ENCODE measurements around the gene TLX2.

TLX2 gene

GRCh38 chr2:74495440-74495839 is 18.8 kb upstream of the TLX2 start:
- DNase-seq (ENCODE audit: extremely low spot score, insufficient read length, low read depth), result no peak
- no peak for FAIRE-seq

GRCh38 chr2:74496997-74497776 is 17.1 kb upstream of the TLX2 start:
- DNase-seq (ENCODE audit: extremely low spot score, insufficient read length, low read depth), result no peak
- FAIRE-seq, result no peak

DNA sequence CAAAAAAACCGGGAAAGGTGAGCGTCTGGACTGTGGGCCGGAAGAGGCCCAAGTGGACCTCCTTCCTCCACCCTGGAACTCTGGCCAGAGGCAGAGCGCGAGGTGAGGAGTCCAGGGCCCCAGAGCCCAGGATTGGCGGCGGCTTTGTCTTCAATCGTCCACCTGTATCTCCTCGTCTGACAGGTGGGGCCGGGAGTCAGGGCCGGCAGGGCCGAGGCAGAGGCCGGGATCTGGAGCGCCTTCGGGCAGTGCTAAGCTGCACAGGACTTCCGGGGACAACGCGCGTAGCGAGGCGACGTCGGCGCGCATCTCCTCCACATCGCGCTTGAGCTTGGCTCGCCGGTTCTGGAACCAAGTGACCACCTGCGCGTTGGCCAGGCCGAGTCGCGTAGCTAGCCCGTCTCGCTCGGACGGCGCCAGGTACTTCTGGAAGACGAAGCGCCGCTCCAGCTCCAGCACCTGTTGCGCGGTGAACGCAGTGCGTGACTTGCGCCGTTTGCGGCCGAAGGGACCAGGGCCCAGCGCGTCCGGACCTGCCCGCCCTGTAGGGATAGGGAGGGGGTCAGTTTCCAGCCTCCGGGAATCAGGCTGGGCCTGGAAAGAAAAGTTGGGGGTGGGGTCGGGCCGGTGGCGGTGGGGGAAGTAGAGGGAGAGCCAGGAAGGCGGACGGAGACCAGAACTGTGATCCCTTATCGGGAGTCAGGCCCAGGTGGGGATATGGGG is 16.3 kb upstream of the TLX2 start:
- DNase-seq (ENCODE audit: extremely low spot score, insufficient read length, low read depth) (no peak), FAIRE-seq (no peak)

DNA sequence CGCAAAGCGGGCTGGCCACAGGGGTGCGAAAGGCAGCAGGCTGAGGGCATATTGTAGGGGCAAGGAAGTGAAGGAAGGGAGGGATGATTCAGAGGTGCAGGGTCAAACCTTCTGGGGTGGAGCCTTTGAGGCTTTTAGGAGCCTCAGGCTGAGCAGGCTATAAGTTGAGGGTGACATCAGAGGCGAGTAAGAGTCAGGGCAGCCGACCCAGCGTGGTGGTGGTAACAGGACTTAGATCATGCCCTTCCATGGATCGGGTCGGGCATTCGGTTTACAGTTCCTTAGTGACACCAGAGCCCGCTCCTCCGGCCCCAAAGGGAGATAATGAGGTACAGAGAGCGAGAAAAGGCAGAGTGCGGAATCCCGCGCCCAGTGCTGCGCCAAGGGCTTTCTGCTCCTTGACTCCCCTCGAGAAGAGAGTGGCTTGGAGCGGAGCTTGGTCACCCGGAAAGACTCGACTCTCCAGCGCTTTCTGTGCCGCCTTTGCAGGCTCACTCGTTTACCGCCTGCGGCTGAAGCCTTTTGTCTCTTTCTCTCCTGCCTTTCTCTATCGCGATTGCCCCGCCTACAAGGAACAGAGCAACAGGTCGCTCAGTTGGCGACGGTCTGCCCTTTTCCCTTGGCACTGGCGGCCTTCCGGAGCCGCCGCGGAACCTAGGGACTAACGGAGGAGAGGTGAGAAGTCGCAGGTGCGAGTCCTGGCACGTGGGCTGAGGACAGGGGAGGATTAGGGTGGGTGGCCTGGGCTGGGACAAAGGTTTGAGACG is 15.6 kb upstream of the TLX2 start:
- DNase-seq (ENCODE audit: extremely low spot score, insufficient read length, low read depth) (no peak), FAIRE-seq (no peak)

- FAIRE-seq, result no peak
- no peak for DNase-seq (ENCODE audit: extremely low spot score, insufficient read length, low read depth)
These were observed 14.8 kb upstream of the TLX2 start, which contains the start of gene LBX2 for GRCh38 chr2:74499267-74499939. LBX2 (minus strand) TSS chr2:74499603; CDS start chr2:74499537, 66 bp downstream.

DNA sequence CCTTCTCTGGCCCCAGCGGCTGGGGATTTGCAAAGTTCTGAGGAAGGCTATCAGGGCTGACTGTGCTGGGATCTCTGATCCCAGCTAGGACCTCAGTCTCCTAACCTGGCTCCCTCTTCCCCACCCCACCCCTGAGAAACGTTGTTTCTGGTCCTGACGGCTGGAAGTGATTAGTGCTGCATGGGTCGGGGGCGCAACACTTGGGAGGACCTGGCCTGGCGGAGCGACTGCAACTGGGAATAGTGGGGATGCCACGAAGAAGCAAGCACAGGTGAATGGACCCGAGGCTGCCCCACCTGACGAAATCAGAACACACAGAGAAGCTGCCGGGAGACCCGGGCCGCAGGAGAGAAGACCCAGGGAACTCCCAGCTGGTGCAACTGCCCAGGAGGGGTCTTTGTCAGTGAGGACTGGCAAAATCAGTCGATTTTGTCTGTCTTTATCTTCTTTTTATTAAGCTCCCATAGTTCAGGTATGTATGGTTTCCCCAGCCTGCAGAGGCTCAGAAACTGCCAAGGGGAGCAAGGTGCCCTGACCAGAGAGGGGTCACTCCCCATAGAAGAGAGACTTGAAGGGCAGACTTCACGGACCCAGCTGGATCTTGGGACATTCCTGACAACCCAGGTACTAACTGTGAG is 14.2 kb upstream of the TLX2 start:
- DNase-seq (ENCODE audit: extremely low spot score, insufficient read length, low read depth) (no peak), FAIRE-seq (no peak)

GRCh38 chr2:74500578-74500946 is 13.7 kb upstream of the TLX2 start:
- FAIRE-seq (no peak), DNase-seq (ENCODE audit: extremely low spot score, insufficient read length, low read depth) (no peak)

- FAIRE-seq (no peak), DNase-seq (ENCODE audit: extremely low spot score, insufficient read length, low read depth) (no peak)
These were observed 12.7 kb upstream of the TLX2 start for GRCh38 chr2:74501335-74502071.

DNA sequence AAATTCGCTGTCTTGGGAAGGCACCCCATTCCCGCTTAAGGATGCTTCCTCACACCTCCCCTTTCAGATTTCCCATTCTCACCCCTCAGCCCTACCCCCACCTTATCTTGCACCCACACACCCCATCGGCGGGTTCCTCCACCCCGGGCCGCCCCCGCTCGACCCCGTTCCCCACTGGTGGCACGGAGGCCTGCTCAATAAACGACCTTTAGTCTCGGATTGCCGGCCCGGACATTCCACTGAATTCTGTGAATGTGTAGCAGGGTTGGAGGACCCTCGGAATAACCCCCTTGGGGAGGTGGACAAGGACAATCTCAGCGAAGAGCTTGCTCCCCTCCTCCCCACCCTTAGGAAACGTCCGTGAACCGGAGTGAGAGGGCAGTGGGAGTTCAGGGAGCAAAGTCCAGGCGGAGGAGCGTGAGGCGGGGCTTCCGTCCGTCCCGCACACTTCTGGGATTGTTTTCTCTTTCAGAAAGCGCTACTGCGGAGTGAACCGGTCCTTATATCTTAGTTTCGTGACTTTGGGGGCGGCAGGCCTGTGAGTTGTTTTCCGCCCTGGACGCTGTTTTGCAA is 12.0 kb upstream of the TLX2 start:
- DNase-seq (ENCODE audit: extremely low spot score, insufficient read length, low read depth) (no peak), FAIRE-seq (no peak)

GRCh38 chr2:74502720-74503505 is 11.3 kb upstream of the TLX2 start:
- peak; percentile 58 for DNase-seq (ENCODE audit: extremely low spot score, insufficient read length, low read depth)
- peak; percentile 66 for FAIRE-seq

DNA sequence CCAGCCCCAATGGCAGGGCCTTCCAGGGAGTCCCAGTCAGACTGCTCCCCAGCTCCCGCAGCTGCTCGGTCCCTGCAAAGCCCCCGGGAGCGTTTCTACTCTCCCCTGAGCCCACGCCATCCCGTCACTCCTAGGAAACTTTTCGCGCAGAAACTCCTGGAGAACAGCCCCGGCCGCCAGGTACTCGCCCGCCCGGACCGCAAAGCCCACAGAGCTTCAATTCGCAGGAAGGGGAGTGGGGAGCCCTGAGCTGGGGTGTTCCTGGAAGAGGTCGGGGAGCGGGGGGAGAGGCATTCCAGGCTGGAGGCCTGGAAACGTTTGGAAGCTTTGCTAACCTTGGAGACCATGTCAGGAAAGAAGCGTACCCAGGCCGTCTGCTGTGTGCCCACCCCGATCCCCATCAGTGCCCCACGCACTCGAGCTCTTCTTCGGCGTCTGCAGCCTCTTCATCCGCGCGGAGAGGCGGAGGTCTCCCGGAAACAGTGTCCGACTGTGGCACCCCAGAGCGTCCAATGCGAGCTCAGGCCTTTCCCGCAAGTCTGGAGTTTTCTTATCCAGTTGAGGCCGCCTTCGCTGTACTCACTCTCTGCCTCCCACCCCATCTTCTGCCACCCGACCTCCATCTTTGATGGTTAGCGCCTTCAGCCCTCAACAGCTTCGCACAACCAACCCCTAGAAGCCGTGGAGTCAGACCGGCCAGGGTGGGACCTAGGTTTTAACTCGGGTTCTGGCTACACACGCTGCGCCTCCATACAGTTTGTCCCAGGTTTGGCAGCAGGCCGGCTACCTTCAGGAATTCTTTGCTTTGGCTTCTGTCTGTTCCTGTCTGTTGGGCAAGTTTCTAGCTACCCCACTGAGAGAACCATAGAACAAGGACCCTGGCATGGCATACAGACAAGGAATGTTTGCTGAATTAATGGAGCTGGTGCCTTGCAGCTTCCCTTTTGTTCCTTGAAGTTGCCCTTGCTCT is 10.5 kb upstream of the TLX2 start:
- FAIRE-seq (no peak), DNase-seq (ENCODE audit: extremely low spot score, insufficient read length, low read depth) (no peak)

GRCh38 chr2:74504591-74504990 is 9.7 kb upstream of the TLX2 start:
- FAIRE-seq, result no peak
- no peak for DNase-seq (ENCODE audit: extremely low spot score, insufficient read length, low read depth)

DNA sequence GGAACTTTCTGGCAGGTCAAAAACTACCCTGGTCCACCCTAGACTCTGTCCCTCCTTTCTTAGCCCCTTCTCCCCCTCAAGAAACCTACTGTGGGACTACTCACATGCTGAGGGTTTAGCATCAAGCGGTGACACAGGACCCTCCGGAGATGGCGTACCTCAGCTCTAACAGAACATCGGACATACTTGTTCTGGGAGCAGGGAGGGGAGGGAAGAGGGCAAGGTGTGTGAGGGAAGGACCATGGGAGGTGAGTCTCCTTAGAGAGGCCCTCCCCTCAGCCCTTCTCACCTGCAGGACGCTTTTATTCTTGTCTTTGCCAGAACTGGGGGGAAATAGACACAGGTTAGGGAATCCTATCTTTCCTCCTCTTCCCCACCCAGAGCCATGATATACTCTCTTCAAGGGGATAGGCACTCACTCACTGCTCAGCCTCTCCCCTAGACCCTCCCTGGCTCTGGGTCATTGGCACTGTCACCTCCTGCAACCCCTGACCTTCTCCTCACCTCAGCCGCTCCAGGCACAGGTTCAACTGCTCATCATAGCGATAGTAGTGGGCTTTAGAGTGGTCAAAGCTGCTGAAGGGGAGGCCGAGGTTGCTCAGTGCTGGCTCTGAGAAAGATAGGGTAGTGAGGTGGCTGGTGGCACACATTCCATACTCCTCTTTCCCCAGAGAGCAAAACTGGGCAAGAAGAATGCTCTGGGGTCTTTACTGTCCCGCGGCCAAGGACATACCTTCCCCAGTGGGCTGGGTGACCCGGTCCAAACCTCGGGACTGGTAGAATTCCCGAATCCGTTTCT is 8.6 kb upstream of the TLX2 start:
- no peak for FAIRE-seq
- DNase-seq (ENCODE audit: extremely low spot score, insufficient read length, low read depth), result no peak

- DNase-seq (ENCODE audit: extremely low spot score, insufficient read length, low read depth) (peak; percentile 90), FAIRE-seq (peak; percentile 93)
These were observed 6.9 kb upstream of the TLX2 start, which contains the start of gene PCGF1 for GRCh38 chr2:74507145-74507925. PCGF1 (minus strand) TSS chr2:74507695; CDS start chr2:74507668, 27 bp downstream.

DNA sequence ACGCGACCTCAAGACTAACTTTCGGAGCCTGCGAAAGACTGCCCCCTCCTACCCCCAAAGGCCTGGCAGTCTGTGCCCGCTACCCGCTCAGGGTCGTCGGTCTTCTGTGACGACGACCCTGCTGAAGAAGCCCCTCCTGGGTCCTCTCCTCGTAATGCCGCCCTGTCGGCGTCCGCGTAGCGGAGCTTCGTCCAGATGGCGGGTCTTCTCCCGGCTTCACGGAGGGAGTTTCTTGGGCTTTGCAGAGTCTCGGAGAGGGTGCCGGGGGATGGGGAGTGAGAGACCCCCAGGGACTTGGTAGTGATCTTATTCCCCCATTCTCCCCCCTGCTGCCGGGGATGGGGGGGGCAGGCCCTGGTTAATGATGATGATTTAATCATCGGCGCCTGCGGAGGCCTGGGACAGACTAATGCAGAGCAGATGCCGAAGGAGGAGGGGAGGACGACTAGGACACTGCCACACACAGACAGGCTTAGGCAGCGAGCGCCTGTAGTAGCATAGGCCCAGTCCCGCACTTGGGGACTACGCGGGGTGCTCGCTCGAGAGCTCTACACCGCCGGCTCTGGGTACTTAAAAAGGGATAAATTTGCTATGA is 6.2 kb upstream of the TLX2 start:
- FAIRE-seq (no peak), DNase-seq (ENCODE audit: extremely low spot score, insufficient read length, low read depth) (no peak)

Measured in GM18507 (cell line).